Colonic mucosa (tissue), 4 donors: ENCODE results near the gene FNDC3B. TPM values are rescaled to one million over a fixed set of nuclear protein-coding genes. Genes with fewer than 3 reads are reported as not detected.
"Not testable (repeated sequence)": the region's sequence is repeated elsewhere in the genome, so short reads cannot be mapped to it uniquely, and the experiment has no call there.

ENCODE experiments used
- DNase-seq: peaks from one replicate; pipeline ENCODE4 v3.0.0-alpha.2; 2020
- H3K27ac ChIP-seq: fragments of 200-600 bp; one replicate; pipeline ENCODE4 v1.8.0; 2021
- H3K27me3 ChIP-seq: fragments of 200-600 bp; one replicate; pipeline ENCODE4 v1.8.0; 2021
- H3K36me3 ChIP-seq: fragments of 200-600 bp; one replicate; pipeline ENCODE4 v1.8.0; 2021
- H3K4me1 ChIP-seq: fragments of 200-600 bp; one replicate; pipeline ENCODE4 v1.8.0; 2021; ENCODE audit warnings: mild to moderate bottlenecking
- H3K4me3 ChIP-seq: fragments of 200-600 bp; one replicate; pipeline ENCODE4 v1.8.0; 2021
- H3K9ac ChIP-seq, 2 donors: one replicate each; pipeline ENCODE4 v1.7.0; 2013; ENCODE audit warnings: control low read depth in 2 of 2, low read depth in 2 of 2, low read length in 2 of 2
- H3K9me3 ChIP-seq: fragments of 200-600 bp; one replicate; pipeline ENCODE4 v1.8.0; 2021
- intact Hi-C: fragments of 100-400 bp; cut with DNase I; formaldehyde crosslinking; loops from one replicate; pipeline ENCODE4 v1.14.1; 2022
- total RNA-seq, 2 donors: library from RNA; stranded (reverse); fragmentation: NEBNext Ultra II Directional in 1 of 2; extraction: Animal tissue kit (Norgen Biotek cat#: 25700) in 1 of 2; gene quantifications; one replicate each; pipeline ENCODE4 v1.2.1, GENCODE V29; 2021
- TF ChIP-seq, protein P1 (sequence below): fragments of 200-600 bp; IDR thresholded peaks from one replicate; pipeline ENCODE4 v1.8.0; 2022; ENCODE audit warnings: antibody characterized with exemption, mild to moderate bottlenecking
- donor health status: healthy.
- donor health status: DM: no; HTN: no; CAD: no.
- donor health status: DM: no; HTN: no; CAD: no.

The FNDC3B gene
- total RNA-seq, 2 donors from 2014 or later: 66.7 to 142 TPM

DNA sequence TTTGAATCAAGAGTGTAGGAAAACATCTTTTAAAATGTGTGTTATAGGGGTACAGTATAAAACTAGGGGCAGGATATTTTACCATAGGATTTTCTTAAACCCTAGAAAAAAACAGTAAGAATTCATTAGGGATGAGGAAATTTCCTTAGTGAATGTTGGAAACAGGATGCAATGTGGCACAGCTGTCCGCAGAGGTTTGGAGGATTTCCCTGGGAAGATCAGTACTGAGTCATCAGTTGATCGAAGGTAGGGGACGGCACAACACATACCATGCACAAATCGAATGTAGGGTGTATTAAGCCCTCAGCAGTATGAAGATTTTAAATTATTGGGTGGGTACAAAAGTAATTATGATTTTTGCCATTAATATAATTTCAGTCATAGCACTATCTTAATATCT is 49.9 kb downstream of the FNDC3B start:
- DNase-seq: no peak
- H3K9me3 ChIP-seq: no peaks in the 10 kb centered on the region
- no peak overlapping the region for H3K9ac ChIP-seq
- no peaks in the 10 kb centered on the region for H3K36me3 ChIP-seq
- H3K4me1 ChIP-seq: peaks cover 11% of the 10 kb centered on the region
- H3K4me3 ChIP-seq: no peak overlapping the region
- intact Hi-C loops: no loop called here
- H3K27me3 ChIP-seq: no peaks in the 10 kb centered on the region
- TF ChIP-seq, protein P1, sequence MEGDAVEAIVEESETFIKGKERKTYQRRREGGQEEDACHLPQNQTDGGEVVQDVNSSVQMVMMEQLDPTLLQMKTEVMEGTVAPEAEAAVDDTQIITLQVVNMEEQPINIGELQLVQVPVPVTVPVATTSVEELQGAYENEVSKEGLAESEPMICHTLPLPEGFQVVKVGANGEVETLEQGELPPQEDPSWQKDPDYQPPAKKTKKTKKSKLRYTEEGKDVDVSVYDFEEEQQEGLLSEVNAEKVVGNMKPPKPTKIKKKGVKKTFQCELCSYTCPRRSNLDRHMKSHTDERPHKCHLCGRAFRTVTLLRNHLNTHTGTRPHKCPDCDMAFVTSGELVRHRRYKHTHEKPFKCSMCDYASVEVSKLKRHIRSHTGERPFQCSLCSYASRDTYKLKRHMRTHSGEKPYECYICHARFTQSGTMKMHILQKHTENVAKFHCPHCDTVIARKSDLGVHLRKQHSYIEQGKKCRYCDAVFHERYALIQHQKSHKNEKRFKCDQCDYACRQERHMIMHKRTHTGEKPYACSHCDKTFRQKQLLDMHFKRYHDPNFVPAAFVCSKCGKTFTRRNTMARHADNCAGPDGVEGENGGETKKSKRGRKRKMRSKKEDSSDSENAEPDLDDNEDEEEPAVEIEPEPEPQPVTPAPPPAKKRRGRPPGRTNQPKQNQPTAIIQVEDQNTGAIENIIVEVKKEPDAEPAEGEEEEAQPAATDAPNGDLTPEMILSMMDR: no peak
- no peak overlapping the region for H3K27ac ChIP-seq

DNA sequence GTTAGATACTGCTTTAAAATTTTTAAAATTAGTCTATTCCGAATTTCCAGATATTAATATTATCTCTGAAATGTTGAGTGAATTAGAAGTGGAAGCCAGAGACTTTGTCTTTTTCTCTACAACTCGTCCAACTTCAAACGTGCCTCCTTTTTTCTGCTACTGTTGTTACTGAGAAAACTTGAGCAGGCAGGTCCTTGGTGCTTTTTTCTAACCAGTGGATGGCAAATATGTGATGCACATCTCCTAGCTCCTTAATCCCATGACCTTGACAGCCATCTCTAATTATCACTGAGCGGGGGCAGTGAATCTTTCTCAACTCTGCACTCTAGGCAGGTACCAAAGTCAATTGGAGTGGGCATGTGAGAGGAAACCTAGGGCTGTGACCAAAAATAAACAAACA is 50.7 kb downstream of the FNDC3B start:
- Histone ChIP-seq H3K27me3 (no peaks in the 10 kb centered on the region), H3K36me3 (no peaks in the 10 kb centered on the region), H3K27ac (no peak overlapping the region), H3K4me3 (no peak overlapping the region), H3K4me1 (peaks cover 11% of the 10 kb centered on the region), H3K9ac (no peak overlapping the region), H3K9me3 (no peaks in the 10 kb centered on the region)
- intact Hi-C loops: no loop called here
- TF ChIP-seq, protein P1: no peak
- DNase-seq: no peak

DNA sequence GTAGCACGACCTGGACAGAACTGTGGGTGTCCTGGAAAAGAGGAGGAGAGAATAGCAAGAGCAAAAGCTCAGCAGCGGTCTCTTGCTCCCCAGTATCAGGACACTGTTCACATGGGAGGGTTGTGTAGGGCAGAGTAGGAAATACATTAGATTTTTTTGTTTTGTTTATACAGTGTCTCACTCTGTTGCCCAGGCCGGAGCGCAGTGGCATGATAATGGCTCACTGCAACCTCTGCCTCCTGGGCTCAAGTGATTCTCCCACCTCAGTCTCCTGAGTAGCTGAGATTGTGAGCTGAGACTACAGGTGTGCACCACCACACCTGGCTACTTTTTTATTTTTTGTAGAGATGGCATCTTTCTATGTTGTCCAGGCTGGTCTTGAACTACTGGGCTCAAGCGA is 53.3 kb downstream of the FNDC3B start:
- peak overlapping the region in 1 of 2 donors; percentile 21 for H3K9ac ChIP-seq
- no peak for DNase-seq
- H3K4me1 ChIP-seq: peaks cover 7% of the 10 kb centered on the region
- H3K9me3 ChIP-seq: no peaks in the 10 kb centered on the region
- no peak overlapping the region for H3K27ac ChIP-seq
- TF ChIP-seq, protein P1: no peak
- H3K4me3 ChIP-seq: no peak overlapping the region
- intact Hi-C loops: no loop called here
- H3K36me3 ChIP-seq: no peaks in the 10 kb centered on the region
- no peaks in the 10 kb centered on the region for H3K27me3 ChIP-seq

DNA sequence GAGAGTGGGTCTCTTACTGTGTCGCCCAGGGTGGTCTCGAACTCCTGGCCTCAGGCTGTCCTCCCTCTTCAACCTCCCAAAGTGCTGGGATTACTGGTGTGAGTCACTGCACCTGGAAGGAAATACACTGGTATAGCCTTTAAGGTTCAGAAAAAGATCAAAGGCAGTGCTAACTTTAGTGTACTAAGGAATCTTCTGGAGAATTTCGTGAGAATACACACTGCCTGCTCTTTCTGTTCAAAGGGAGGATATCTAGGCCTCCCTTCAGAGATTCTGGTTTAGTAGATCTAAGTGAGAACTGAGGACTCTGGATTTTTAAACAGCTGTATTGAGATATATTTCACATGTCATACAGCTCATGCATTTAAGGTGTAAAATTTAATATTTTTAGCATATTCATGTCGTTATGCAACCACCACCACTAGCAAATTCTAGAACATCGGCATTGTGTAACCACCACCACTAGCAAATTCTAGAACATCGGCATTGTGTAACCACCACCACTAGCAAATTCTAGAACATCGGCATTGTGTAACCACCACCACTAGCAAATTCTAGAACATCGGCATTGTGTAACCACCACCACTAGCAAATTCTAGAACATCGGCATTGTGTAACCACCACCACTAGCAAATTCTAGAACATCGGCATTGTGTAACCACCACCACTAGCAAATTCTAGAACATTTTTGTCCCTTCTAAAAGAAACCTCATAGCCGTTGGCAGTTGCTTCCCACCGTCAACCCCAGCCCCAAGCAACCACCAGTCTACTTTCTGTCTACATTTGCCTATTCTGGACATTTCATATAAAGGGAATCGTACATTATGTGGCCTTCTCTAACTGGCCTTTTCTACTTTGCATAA is 54.4 kb downstream of the FNDC3B start:
- H3K36me3 ChIP-seq, H3K4me3 ChIP-seq, DNase-seq, H3K9ac ChIP-seq, intact Hi-C loops, H3K27me3 ChIP-seq, H3K9me3 ChIP-seq, H3K27ac ChIP-seq, H3K4me1 ChIP-seq: not testable (repeated sequence)

DNA sequence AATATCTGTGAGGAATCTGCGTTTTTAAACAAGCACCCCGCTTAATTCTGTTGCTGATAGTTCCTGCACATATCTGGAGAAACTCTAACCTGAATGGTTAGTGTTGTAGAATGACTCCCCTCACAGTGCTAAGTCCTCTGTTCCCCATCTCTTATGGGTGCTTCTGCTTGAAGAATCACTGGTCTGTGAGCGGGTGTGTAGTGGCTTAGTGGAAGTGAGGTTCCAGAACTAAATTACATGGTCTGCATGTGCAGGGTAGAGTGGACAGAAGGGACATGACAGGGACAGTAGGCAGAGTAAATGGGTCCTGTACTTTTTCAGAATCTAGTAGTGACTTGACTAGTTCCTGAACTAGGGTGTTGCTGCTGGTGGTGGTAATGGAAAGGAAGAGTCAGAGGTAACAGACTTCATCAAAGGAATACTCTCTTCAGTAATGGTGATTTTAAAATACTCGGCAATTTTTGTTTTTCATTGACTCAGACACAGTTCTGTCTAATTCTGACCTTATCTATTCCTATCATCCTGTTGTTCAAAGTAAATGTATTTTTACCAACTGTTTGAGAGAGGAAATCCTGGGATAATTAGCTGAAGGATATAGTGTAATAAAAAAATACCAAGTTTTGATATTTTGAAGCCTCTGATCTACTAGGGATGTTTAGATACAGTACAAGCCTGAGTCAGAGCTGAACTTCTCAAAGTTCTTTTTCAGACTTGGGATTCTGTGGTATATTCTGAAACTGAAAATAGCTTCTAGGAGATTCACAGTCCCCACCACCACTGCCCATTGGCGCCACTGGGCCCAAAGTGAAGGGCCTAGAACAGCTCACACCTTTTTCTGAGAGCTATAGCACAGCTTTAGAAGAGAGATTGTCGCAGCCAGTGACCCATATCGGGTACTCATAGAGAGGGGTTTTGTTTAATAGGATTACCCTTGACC is 55.5 kb downstream of the FNDC3B start:
- no peak overlapping the region for H3K27ac ChIP-seq
- TF ChIP-seq, protein P1: no peak
- H3K9me3 ChIP-seq: no peaks in the 10 kb centered on the region
- no peak overlapping the region for H3K4me3 ChIP-seq
- intact Hi-C loops: no loop called here
- no peak overlapping the region for H3K9ac ChIP-seq
- H3K27me3 ChIP-seq: no peaks in the 10 kb centered on the region
- DNase-seq: no peak
- H3K36me3 ChIP-seq: no peaks in the 10 kb centered on the region
- no peaks in the 10 kb centered on the region for H3K4me1 ChIP-seq
